Measurements from ENCODE around the gene VWA8.
"Not testable (repeated sequence)": the region's sequence is repeated elsewhere in the genome, so short reads cannot be mapped to it uniquely, and the experiment has no call there.

The VWA8 gene

GRCh38 chr13:41802043-41802683, 158.7 kb downstream of the VWA8 start:
- no peak for DNase-seq (ENCODE audit: low spot score)

GRCh38 chr13:41791056-41791455, 169.9 kb downstream of the VWA8 start:
- DNase-seq (ENCODE audit: low spot score), result no peak

GRCh38 chr13:41788552-41788951, 172.4 kb downstream of the VWA8 start:
- no peak for DNase-seq (ENCODE audit: low spot score)

GRCh38 chr13:41785402-41786172, 175.3 kb downstream of the VWA8 start:
- DNase-seq (ENCODE audit: low spot score), result no peak

GRCh38 chr13:41782086-41782485, 178.8 kb downstream of the VWA8 start:
- no peak for DNase-seq (ENCODE audit: low spot score)

GRCh38 chr13:41780715-41781706, 179.9 kb downstream of the VWA8 start:
- no peak for DNase-seq (ENCODE audit: low spot score)

- no peak for DNase-seq (ENCODE audit: low spot score)
These were observed 185.7 kb downstream of the VWA8 start for GRCh38 chr13:41775251-41775650.

GRCh38 chr13:41774605-41775218, 186.2 kb downstream of the VWA8 start:
- DNase-seq (ENCODE audit: low spot score), result no peak

GRCh38 chr13:41767801-41768200, 193.1 kb downstream of the VWA8 start:
- DNase-seq (ENCODE audit: low spot score), result no peak

GRCh38 chr13:41766439-41766838, 194.5 kb downstream of the VWA8 start:
- no peak for DNase-seq (ENCODE audit: low spot score)

- no peak for DNase-seq (ENCODE audit: low spot score)
These were observed 195.1 kb downstream of the VWA8 start for GRCh38 chr13:41765813-41766212.

- no peak for DNase-seq (ENCODE audit: low spot score)
These were observed 195.9 kb downstream of the VWA8 start for GRCh38 chr13:41765020-41765419.

- DNase-seq (ENCODE audit: low spot score), result no peak
These were observed 196.4 kb downstream of the VWA8 start for GRCh38 chr13:41764558-41764957.

- DNase-seq (ENCODE audit: low spot score), result no peak
These were observed 197.1 kb downstream of the VWA8 start for GRCh38 chr13:41763782-41764181.

GRCh38 chr13:41762796-41763195, 198.1 kb downstream of the VWA8 start:
- no peak for DNase-seq (ENCODE audit: low spot score)

GRCh38 chr13:41756198-41756880, 204.6 kb downstream of the VWA8 start:
- DNase-seq (ENCODE audit: low spot score), result no peak

GRCh38 chr13:41751734-41752445, 209.0 kb downstream of the VWA8 start:
- no peak for DNase-seq (ENCODE audit: low spot score)

GRCh38 chr13:41751277-41751676, 209.6 kb downstream of the VWA8 start:
- DNase-seq (ENCODE audit: low spot score), result no peak

- DNase-seq (ENCODE audit: low spot score), result no peak
These were observed 214.7 kb downstream of the VWA8 start for GRCh38 chr13:41746259-41746658.

GRCh38 chr13:41745496-41745895, 215.4 kb downstream of the VWA8 start:
- not testable (repeated sequence) for DNase-seq (ENCODE audit: low spot score)
